Spinal cord (tissue), 10 donors: ENCODE measurements around the gene PRKCQ. TPM values are rescaled to one million over a fixed set of nuclear protein-coding genes. Genes with fewer than 3 reads are reported as not detected.

Experiments used
- DNase-seq, 6 donors: peaks; one replicate each; pipeline versions ENCODE4 v3.0.0 to v3.0.0-alpha.2; 2013 to 2015; ENCODE audit warnings: low spot score in 6 of 6, low read depth in 4 of 6
- H3K27ac ChIP-seq: one replicate; pipeline ENCODE4 v1.5.1; 2013; ENCODE audit warnings: low read depth, low read length, control low read depth
- H3K27me3 ChIP-seq: one replicate; pipeline ENCODE4 v1.6.1; 2013; ENCODE audit warnings: low read length; ENCODE audit not compliant: control insufficient read depth, insufficient read depth
- H3K36me3 ChIP-seq: one replicate; pipeline ENCODE4 v1.6.1; 2013; ENCODE audit warnings: low read length; ENCODE audit not compliant: control insufficient read depth, insufficient read depth
- H3K4me1 ChIP-seq: one replicate; pipeline ENCODE4 v1.6.1; 2013; ENCODE audit warnings: low read length; ENCODE audit not compliant: control insufficient read depth, insufficient read depth
- H3K4me3 ChIP-seq: one replicate; pipeline ENCODE4 v1.5.1; 2013; ENCODE audit warnings: low read depth, low read length, control low read depth
- H3K9me3 ChIP-seq: one replicate; pipeline ENCODE4 v1.6.1; 2013; ENCODE audit warnings: low read length; ENCODE audit not compliant: control insufficient read depth, insufficient read depth
- WGBS: methylation state at CpG from one replicate; pipeline ENCODE4 v1.1.5; 2013; ENCODE audit warnings: missing lambda C conversion rate; ENCODE audit not compliant: insufficient coverage; 5-methylcytosine and 5-hydroxymethylcytosine counted together
- polyA plus RNA-seq, 2 donors: library from polyadenylated mRNA; unstranded; fragments of 120-200 nt; gene quantifications; one replicate each; pipeline ENCODE4 v1.2.1, GENCODE V29; 2013; ENCODE audit not compliant: insufficient read length in 2 of 2
- total RNA-seq, 2 donors: library from RNA; depleted of rRNA in 1 of 2; stranded (reverse); fragments of 120-200 nt in 1 of 2; fragments of >200 nt in 1 of 2; gene quantifications; one replicate each; pipeline versions ENCODE4 v1.2.3 to v1.2.4, GENCODE V29; 2013 to 2014
- donor health status: healthy.

The PRKCQ gene
- total and polyA plus RNA-seq, 4 donors, result 6.2 to 10.9 (median 9.6) TPM

DNA sequence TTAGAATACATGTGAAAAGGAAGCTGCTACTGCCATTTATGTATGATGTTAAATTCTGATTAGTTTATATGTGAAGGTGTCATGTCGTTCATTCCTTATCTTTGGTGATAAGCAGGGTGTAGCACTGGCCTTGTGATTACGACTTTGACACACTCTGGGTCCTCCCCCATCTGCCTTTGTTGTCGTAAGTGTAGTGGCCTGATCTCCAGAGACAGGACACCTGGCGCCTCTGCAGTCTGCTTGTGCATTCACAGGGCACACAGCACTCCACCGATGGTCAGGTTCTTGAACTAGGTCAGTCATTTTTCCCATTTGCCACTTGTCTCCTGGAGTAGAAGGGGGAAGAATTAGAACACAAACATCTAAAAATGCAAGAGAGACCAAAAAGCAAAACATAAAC is 186.0 kb downstream of the PRKCQ start:
- WGBS, result 52% methylated on average over 3 of the region's 5 CpGs
- Histone ChIP-seq H3K4me3 (no peak overlapping the region), H3K27ac (no peak overlapping the region), H3K9me3 (peaks cover 4% of the 10 kb centered on the region), H3K4me1 (peaks cover 5% of the 10 kb centered on the region), H3K27me3 (no peaks in the 10 kb centered on the region), H3K36me3 (no peaks in the 10 kb centered on the region)
- DNase-seq, result no peak

- H3K4me3 ChIP-seq, result no peak overlapping the region
- H3K4me1 ChIP-seq, result no peaks in the 10 kb centered on the region
- no peaks in the 10 kb centered on the region for H3K27me3 ChIP-seq
- no peaks in the 10 kb centered on the region for H3K36me3 ChIP-seq
- no peak overlapping the region for H3K27ac ChIP-seq
- no CpG with 5 or more reads among the region's 2 CpGs for WGBS
- no peak for DNase-seq
- H3K9me3 ChIP-seq, result peaks cover 4% of the 10 kb centered on the region
Observed at GRCh38 chr10:6393168-6393567, 186.9 kb downstream of the PRKCQ start.

DNA sequence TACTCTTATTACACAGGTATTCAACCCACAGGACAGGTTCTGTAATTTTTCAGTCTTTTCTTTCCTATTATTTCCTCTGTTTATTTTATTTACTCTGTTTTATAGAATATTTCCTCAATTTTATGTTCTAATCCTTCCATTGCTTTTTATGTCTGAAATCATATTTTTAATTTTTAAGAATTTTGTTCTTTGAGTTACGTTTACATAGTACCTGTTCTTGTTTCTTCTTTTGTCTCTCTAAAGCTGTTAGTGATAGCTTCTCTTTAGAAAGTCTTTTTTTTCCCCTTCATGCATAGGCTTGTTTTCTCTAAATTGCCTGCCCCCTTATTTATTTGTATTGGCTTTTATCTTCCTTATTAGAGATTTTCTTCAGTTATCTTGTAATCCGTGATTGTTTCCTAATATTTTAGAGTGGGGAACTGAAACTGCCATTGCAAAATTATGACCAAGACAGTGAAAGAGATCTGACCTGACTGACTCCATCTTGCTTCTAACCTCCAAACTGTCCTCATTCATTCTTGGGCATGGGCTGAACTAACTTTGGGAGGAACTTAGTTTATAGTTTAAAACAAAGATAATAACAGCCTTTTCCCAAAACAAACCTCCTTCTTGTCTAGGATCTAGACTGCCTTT is 189.7 kb downstream of the PRKCQ start:
- no peaks in the 10 kb centered on the region for H3K27me3 ChIP-seq
- H3K27ac ChIP-seq, result no peak overlapping the region
- H3K36me3 ChIP-seq, result no peaks in the 10 kb centered on the region
- peaks cover 4% of the 10 kb centered on the region for H3K4me1 ChIP-seq
- peaks cover 4% of the 10 kb centered on the region for H3K9me3 ChIP-seq
- no peak overlapping the region for H3K4me3 ChIP-seq
- DNase-seq, result no peak
- WGBS, result no CpG with 5 or more reads among the region's 2 CpGs

GRCh38 chr10:6388261-6388893 is 191.7 kb downstream of the PRKCQ start:
- Histone ChIP-seq H3K36me3 (no peaks in the 10 kb centered on the region), H3K4me1 (peaks cover 12% of the 10 kb centered on the region), H3K4me3 (no peak overlapping the region), H3K9me3 (peaks cover 4% of the 10 kb centered on the region), H3K27me3 (no peaks in the 10 kb centered on the region), H3K27ac (no peak overlapping the region)
- WGBS, result 56% methylated on average over 2 of the region's 4 CpGs
- DNase-seq, result no peak

GRCh38 chr10:6386960-6387359 is 193.1 kb downstream of the PRKCQ start:
- peaks cover 20% of the 10 kb centered on the region for H3K4me1 ChIP-seq
- no peak overlapping the region for H3K27ac ChIP-seq
- H3K36me3 ChIP-seq, result no peaks in the 10 kb centered on the region
- H3K9me3 ChIP-seq, result peaks cover 4% of the 10 kb centered on the region
- WGBS, result 83% methylated on average over 4 of the region's 5 CpGs
- DNase-seq, result no peak
- H3K27me3 ChIP-seq, result no peaks in the 10 kb centered on the region
- H3K4me3 ChIP-seq, result no peak overlapping the region

GRCh38 chr10:6386346-6386745 is 193.7 kb downstream of the PRKCQ start:
- WGBS, result 86% methylated on average over 4 of the region's 6 CpGs
- no peak overlapping the region for H3K27ac ChIP-seq

GRCh38 chr10:6385665-6386064 is 194.4 kb downstream of the PRKCQ start:
- H3K4me1 ChIP-seq, result peaks cover 20% of the 10 kb centered on the region
- no peaks in the 10 kb centered on the region for H3K27me3 ChIP-seq
- DNase-seq, result no peak
- H3K9me3 ChIP-seq, result peaks cover 5% of the 10 kb centered on the region
- no peak overlapping the region for H3K4me3 ChIP-seq
- WGBS, result 72% methylated on average over 2 of the region's 3 CpGs
- H3K36me3 ChIP-seq, result no peaks in the 10 kb centered on the region
- no peak overlapping the region for H3K27ac ChIP-seq

More at GRCh38 chr10:6386346-6386745, 193.7 kb downstream of the PRKCQ start:
- no peak for DNase-seq
- H3K4me3 ChIP-seq, result no peak overlapping the region
- peaks cover 20% of the 10 kb centered on the region for H3K4me1 ChIP-seq
- H3K27me3 ChIP-seq, result no peaks in the 10 kb centered on the region
- peaks cover 4% of the 10 kb centered on the region for H3K9me3 ChIP-seq
- no peaks in the 10 kb centered on the region for H3K36me3 ChIP-seq

GRCh38 chr10:6384847-6385246 is 195.2 kb downstream of the PRKCQ start:
- no peaks in the 10 kb centered on the region for H3K36me3 ChIP-seq
- peaks cover 20% of the 10 kb centered on the region for H3K4me1 ChIP-seq
- H3K9me3 ChIP-seq, result peaks cover 5% of the 10 kb centered on the region
- 100% methylated on average over 2 of the region's 3 CpGs for WGBS
- no peak overlapping the region for H3K4me3 ChIP-seq
- no peak overlapping the region for H3K27ac ChIP-seq
- no peaks in the 10 kb centered on the region for H3K27me3 ChIP-seq
- DNase-seq, result no peak

GRCh38 chr10:6384031-6384430 is 196.0 kb downstream of the PRKCQ start:
- peaks cover 8% of the 10 kb centered on the region for H3K9me3 ChIP-seq
- H3K27ac ChIP-seq, result no peak overlapping the region
- DNase-seq, result no peak
- peaks cover 20% of the 10 kb centered on the region for H3K4me1 ChIP-seq
- WGBS, result 94% methylated on average over 4 of the region's 7 CpGs
- no peaks in the 10 kb centered on the region for H3K27me3 ChIP-seq
- no peaks in the 10 kb centered on the region for H3K36me3 ChIP-seq
- no peak overlapping the region for H3K4me3 ChIP-seq
